ENCODE data around the gene DGCR6. TPM values are rescaled to one million over a fixed set of nuclear protein-coding genes. Genes with fewer than 3 reads are reported as not detected.

The DGCR6 gene
- total RNA-seq, 3 donors from 2014 or later = 0.39 to 1.7 (median 0.55) TPM

DNA sequence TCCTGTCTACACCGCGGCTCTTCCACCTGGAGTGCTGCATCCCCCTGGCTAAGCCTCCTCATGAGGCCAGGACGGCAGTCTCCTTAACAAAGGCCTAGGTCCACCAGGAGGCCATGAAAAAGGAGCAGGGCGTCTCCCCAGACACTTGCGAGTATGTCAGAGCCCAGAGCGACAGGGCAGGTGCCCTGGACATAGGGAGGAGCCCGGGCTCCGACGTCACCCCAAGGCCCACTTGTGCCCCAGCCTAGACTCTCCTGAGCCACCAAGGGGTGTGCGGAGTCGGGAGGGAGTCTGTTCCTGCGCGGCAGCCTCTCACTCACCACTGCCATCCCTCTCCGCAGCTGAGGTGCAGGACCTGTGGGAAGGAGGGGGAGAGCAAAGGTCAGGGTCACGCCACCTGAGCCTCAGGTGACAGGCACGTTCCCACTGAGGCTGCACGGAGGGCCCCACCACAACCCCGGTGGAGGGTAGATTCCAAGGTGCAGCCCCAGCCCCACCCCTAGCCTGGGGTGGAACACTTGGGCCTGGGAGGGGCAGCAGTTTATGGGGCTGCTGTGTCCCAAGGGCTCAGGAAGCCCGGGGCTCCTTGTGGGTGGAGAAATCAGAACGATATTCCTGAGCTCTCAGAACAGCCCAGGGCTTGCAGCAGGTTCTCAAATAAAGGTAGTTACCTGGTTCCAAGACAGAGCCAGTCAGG, 19.4 kb downstream of the DGCR6 start:
- TF ChIP-seq, protein P1, sequence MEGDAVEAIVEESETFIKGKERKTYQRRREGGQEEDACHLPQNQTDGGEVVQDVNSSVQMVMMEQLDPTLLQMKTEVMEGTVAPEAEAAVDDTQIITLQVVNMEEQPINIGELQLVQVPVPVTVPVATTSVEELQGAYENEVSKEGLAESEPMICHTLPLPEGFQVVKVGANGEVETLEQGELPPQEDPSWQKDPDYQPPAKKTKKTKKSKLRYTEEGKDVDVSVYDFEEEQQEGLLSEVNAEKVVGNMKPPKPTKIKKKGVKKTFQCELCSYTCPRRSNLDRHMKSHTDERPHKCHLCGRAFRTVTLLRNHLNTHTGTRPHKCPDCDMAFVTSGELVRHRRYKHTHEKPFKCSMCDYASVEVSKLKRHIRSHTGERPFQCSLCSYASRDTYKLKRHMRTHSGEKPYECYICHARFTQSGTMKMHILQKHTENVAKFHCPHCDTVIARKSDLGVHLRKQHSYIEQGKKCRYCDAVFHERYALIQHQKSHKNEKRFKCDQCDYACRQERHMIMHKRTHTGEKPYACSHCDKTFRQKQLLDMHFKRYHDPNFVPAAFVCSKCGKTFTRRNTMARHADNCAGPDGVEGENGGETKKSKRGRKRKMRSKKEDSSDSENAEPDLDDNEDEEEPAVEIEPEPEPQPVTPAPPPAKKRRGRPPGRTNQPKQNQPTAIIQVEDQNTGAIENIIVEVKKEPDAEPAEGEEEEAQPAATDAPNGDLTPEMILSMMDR (IDR thresholded peaks at IDR 0.05) = no peak
- Histone ChIP-seq H3K9me3 (no peaks in the 10 kb centered on the region), H3K36me3 (ENCODE audit: low read depth) (no peaks in the 10 kb centered on the region), H3K4me3 (no peak overlapping the region), H3K4me1 (ENCODE audit: low read depth) (no peaks in the 10 kb centered on the region)
- DNase-seq = no peak
- intact Hi-C loops (cut with DNase I, micrococcal nuclease) = no loop called here
- peak; percentile 76 for ATAC-seq

DNA sequence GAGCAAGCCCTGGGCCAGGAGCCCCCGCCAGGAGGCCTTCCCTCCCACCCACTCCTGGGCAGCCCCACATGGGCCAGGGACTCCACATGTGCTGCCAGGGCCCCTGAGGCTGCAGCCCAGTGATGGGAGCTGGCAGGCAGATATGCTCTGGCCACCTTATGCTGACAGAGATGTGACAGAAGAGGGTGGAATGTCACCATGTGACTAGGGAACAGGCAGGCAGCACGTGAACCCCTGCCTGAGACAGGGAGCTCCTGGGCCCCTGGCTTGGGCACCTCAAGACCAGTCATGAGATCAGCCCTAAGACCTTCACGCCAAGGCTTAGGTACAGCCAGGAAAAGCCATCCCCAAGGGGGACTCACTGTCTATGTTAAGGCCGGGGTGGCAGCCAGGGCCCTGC, 20.9 kb downstream of the DGCR6 start:
- H3K9me3 ChIP-seq = no peaks in the 10 kb centered on the region
- TF ChIP-seq, protein P1 (IDR thresholded peaks at IDR 0.05) = no peak
- DNase-seq (no peak), ATAC-seq (no peak)
- H3K4me1 ChIP-seq (ENCODE audit: low read depth) = no peaks in the 10 kb centered on the region
- intact Hi-C loops (cut with DNase I, micrococcal nuclease) = no loop called here
- H3K4me3 ChIP-seq = no peak overlapping the region
- H3K36me3 ChIP-seq (ENCODE audit: low read depth) = no peaks in the 10 kb centered on the region

DNA sequence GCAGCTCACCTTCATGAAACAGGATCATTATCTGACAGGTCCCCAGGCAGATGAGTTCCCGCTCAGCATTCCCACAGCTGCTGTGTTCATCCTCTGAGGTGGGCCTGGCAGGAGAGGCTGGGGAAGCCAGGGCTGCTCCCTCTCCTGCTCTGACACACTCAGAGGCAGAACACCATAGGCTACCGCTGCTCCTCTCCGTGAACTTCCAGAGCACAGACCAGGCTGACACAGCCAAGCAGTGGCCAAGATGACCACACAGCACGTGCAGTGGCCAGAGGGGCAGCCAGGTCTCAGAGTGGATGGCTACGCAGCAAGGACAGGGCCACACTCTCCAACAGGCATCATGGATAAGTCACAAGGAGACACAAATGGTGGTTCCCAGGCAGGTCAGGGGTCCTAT, 21.5 kb downstream of the DGCR6 start:
- Histone ChIP-seq H3K36me3 (ENCODE audit: low read depth) (no peaks in the 10 kb centered on the region), H3K4me3 (no peak overlapping the region), H3K9me3 (no peaks in the 10 kb centered on the region), H3K4me1 (ENCODE audit: low read depth) (no peaks in the 10 kb centered on the region)
- intact Hi-C loops (cut with DNase I, micrococcal nuclease) = no loop called here
- TF ChIP-seq, protein P1 (IDR thresholded peaks at IDR 0.05) = no peak
- ATAC-seq = no peak
- DNase-seq = no peak

DNA sequence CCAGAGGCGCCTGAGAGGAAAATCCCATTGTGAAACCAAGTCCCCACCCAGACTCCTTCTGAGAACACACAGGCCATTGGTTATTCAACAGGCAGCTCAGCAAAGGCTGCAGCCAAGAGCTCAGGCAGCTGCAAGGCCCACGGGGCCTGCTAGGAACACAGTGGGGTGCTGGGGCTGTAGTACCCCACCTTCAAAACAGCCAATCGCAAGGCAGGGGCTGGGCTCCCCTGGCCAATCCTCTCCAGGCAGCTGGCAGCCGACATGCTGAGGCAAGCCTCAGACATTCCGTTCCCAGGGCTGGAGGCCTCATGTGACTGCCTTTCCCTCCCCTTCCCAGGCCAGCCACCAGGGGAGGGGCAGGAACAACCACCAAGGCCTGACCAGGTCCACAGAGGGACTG, 23.3 kb downstream of the DGCR6 start:
- Histone ChIP-seq H3K36me3 (ENCODE audit: low read depth) (no peaks in the 10 kb centered on the region), H3K4me1 (ENCODE audit: low read depth) (no peaks in the 10 kb centered on the region), H3K4me3 (no peak overlapping the region), H3K9me3 (no peaks in the 10 kb centered on the region)
- ATAC-seq (peak; percentile 64), DNase-seq (no peak)
- intact Hi-C loops (cut with DNase I, micrococcal nuclease) = no loop called here
- TF ChIP-seq, protein P1 (IDR thresholded peaks at IDR 0.05) = no peak

DNA sequence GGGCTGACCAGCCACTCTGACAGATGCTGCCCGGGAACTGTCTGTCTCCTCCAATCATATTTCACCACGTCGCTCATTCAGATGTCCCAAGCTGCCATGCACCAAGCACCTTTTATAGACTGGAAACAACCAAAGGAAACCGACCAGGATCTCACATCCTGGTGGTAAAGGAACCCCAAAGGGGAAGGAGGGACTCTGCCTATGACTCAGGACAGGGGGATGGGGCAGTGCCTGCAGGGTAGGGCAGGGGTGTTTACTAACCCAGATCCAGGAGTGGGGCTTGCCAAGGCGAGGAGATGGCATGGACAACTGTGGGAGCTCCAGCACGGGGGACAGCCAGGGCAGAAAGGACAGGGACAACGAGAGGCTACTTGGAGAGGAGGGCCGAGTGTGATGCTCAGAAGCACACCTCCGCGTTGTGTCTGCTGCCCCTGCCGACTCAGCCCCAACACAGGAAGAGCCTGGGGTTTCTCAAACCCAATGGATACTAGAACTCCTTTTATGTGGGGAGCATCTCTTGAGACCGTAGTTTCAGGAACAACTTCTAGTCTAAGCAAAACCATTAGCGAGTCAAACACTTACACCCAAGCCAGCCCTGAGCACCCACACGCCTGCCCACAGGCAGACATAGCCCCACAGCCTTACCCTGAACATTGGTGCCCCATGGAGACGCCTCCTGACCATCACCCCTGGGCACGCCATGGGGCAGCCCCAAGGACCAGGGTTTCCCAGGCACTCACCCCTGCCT, 26.0 kb downstream of the DGCR6 start:
- Histone ChIP-seq H3K36me3 (ENCODE audit: low read depth) (no peaks in the 10 kb centered on the region), H3K4me1 (ENCODE audit: low read depth) (no peaks in the 10 kb centered on the region), H3K4me3 (no peak overlapping the region), H3K9me3 (no peaks in the 10 kb centered on the region)
- no peak for DNase-seq
- ATAC-seq = no peak
- intact Hi-C loops (cut with DNase I, micrococcal nuclease) = no loop called here
- TF ChIP-seq, protein P1 (IDR thresholded peaks at IDR 0.05) = no peak
